GM19035 (cell line): ENCODE results near the gene MET.
"Not testable (repeated sequence)": the region's sequence is repeated elsewhere in the genome, so short reads cannot be mapped to it uniquely, and the experiment has no call there.

Source experiments
- ATAC-seq: cut with Tn5 transposase; IDR thresholded peaks from one replicate; pipeline ENCODE4 v1.9.1; 2021; ENCODE audit not compliant: unreplicated experiment

Gene MET

DNA sequence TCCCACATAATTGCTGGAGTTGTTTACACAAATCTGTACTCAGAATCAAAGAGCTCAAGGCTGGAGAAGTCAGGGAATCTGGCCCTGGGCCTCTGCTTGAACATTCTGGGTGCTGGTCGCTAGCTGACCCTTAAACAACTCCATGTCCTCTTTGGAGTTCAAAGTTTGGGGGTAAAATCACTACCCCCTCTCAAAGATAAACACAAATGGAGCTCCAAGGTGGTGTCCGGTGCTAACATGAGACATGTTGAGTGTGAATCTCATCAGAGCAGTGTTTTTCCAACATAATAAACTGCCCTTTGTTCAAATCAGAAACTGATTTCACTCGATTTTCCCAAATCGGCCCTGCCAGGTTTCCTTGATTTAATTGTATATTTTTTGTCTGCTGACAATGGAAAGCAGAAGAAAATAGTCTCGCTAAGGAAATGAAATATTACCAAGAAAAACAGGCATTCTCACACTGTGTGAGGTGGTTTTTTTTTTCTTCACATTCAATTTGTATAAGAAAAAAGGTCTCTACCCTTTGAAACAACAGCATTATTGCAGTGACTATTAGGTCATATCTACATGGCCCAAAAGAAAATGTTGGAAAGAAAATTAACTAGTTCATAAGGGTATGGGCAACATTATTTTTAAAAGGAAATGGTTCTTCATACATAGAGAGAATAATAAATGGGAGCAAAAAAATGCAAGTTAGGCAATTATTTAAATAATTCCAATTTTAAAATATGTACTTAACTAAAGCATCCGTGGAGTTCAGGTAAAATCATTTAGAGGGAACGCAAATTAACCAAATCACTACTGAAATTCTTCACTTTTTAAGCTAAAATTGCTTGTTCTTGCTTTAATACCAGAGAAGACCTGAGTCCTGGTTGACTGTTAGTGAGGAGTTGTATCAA, 134.3 kb downstream of the MET start:
- no peak for ATAC-seq

DNA sequence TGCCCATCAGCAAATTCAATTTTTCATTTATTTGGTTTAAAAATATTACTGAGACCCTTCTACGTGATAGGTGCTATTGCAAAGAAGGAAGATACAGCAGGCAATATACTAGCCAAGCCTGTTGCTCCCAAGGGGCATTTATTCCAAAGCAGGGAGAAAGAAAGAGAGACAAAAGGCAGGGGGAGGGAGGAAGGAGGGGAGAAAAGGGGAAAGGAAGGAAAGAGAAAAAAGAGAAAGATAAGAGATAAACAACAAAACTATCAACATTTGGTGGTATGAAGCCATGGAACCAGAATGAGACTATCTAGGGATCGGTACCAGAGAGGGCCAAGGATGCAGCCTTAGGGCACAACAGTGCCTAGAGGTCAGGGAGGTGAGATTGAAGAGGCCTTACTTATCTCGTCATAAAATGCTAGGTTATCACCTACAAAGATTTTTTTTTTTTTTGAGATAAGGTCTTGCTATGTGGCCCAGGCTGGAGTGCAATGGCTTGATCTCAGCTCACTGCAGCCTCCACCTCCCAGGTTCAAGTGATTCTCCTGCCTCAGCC, 135.1 kb downstream of the MET start:
- no peak for ATAC-seq

DNA sequence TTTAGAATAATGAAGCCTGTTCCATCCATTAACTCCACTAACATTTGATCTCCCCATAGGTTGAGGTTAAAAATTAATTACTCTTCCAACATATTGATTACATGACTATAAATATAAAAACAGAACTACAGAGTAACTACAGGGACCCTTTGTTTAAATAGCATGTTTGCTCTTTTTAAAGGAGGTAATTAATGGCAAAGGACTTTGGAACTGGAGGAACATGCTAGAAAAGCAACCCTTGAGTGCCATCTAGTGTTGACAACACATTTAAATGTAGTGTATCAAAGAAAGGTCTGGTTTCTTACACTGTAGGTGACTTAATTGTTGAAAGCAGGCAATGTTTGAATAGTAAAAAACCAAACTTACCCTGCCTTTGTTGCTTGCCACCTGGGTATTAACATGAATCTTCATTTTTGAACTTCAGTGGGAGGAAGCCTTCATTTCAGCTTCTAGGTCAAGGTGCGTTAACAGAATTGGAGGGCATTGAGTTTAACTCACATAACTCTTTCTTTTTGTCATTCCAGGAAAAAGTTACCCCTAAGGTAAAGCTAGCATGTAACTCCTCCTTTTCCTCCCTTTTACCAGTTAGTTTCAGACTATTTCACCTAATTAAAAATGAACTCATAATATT, 137.8 kb downstream of the MET start:
- ATAC-seq, result peak; percentile 84

DNA sequence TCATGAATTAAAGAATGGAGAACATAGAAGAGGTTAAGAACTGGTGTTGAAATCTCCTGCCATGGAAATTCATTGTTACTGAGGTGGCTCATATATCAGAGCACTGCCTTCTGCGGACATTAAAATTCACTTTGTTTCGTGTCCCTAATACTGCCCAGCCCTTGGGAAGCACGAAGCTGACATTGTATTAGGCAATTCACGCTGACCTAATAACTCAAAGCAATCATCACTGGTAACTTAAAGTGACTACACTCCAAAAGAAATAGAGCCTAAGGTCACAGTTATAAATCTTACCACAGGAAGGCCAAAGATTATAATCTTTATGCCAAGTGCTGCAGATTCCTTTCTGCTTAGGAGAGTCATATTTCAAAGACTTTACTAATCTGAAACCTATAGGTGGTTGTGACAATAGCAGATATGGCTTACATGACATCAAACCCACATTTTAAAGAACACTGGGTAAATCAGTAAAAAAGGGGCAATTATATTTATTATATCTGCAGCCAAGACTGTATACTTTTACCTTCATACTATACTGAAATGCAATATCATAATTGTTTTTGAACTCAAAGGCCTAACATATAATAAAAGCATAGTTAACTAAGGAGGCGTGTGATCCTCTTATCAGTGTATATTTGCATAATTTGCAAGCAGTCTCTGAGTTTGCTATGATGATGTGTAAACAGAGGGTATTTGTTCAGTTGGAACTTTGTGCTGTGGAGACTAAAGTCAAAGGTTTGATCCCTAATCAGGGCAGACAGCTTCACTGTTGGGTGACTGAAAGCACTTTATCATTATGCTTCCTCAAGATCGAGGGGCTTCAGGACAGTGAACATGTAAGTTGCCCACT, 138.5 kb downstream of the MET start:
- ATAC-seq, result no peak

DNA sequence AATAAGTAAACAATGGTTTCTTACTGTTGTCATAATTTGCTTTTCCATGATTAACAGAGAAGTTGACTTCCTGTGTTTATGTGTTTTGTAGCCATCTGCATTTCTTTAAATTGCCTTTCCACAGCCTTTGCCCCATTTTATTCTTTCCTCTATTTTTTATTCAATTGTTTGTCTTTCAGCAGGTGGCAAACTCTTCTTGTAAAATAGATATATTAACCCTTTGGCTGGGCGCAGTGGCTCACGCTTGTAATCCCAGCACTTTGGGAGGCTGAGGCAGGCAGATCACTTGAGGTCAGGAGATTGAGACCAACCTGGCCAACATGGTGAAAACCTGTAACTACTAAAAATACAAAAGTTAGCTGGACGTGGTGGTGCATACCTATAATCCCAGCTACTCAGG, 139.8 kb downstream of the MET start:
- ATAC-seq, result no peak

DNA sequence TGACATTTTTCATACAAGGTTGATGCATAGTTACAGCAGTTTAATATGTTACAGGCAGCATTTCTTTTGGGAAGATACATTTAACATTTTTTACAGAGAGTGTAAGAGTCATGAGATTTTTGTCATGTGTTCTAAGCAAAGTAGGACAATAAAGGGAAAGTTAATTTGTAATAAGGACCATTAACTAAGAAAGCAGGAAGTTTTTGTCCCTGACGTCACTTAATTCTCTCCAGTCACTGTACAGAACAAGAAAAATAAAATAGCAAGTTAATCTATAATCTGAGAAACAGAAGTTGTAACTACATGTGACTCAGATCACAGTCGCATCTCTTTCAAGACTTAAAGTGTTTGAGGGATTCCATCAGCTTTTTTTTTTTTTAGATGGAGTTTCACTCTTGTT, 140.9 kb downstream of the MET start:
- no peak for ATAC-seq

DNA sequence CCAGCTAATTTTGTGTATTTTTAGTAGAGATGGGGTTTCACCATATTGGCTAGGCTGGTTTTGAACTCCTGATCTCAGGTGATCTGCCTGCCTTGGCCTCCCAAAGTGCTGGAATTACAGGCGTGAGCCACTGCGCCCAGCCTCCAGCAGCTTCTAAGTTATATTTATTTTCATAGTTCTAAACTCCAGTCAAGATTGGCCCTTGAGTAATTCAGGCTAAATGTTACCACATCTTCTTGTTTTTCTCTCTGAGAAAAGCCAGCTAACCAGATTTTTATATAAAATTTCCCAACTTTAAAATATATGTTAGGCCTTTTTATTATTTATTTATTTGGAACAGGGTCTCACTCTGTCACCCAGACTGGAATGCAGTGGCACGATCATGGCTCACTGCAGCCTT, 141.4 kb downstream of the MET start:
- ATAC-seq, result not testable (repeated sequence)

DNA sequence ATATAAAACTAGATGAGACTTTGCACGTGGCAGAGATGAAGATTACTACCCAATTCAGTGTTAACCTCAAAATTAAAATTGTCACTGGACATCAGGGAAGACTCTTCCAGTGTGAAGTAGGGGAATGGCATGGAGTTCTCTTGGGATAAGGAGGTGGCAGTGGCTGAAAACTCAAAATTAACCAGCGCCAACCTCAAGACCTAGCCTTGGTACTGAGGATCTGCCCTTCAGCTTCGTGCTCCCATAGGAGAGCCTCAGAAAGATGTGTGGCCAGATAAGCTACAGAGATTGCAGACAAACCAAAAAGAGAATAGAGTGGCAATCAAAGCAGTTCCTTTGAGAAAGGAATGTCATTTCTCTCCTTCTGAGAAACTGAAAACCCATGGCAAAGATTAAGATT, 143.0 kb downstream of the MET start:
- no peak for ATAC-seq

DNA sequence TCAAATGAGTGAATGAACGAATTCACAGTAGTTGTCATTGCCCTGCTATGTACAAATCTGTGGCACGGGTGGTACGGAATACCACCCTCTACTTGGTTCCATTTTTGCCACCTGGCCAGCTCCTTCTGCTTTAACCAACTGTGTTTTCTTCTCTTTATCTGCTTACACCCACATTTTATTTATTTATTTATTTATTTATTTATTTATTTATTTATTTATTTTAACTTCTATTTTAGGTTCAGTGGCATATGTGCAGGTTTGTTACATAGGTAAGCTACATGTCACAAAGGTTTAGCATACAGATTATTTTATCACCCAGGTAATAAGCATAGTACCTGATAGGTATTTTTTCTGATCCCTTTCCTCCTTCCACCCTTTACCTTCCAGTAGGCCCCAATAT, 148.2 kb downstream of the MET start:
- no peak for ATAC-seq

DNA sequence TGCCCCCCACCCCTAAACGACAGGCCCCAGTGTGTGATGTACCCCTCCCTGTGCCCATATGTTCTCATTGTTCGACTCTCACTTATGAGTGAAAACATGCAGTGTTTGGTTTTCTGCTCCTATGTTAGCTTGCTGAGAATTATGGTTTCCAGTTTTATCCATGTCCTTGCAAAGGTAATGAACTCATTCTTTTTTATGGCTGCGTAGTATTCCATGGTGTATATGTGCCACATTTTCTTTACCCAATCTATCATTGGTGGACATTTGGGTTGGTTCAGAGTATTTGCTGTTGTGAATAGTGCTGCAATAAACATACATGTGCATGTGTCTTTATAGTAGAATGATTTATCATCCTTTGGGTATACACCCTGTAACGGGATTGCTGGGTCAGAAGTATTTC, 149.7 kb downstream of the MET start:
- ATAC-seq, result not testable (repeated sequence)

DNA sequence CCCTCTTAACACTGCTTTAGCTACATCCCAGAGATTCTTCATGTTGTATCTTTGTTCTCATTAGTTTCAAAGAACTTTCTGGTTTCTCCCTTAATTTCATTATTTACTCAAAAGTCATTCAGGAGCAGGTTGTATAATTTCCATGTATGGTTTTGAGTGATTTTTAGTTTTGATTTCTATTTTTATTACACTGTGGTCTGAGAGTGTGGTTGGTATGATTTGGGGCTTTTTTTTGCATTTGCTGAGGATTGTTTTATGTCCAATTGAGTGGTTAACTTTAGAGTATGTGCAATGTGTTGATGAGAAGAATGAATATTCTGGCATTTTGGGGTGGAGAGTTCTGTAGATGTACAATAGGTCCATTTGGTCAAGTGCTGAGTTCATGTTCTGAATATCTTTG, 152.5 kb downstream of the MET start:
- no peak for ATAC-seq

DNA sequence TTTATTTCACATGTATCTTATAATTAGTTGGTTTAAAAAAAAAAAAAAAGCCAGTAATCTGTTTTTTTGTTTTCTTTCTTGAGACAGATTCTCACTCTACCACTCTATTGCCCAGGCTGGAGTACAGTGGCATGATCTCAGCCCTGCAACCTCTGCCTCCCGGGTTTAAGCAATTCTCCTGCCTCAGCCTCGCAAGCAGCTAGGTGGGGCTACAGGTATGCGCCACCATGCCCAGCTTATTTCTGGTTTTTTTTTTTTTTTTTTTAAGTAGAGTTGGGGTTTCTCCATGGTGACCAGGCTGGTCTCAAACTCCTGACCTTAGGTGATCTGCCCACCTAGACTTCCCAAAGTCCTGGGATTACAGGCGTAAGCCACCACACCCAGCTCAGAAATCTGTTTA, 156.3 kb downstream of the MET start:
- no peak for ATAC-seq

DNA sequence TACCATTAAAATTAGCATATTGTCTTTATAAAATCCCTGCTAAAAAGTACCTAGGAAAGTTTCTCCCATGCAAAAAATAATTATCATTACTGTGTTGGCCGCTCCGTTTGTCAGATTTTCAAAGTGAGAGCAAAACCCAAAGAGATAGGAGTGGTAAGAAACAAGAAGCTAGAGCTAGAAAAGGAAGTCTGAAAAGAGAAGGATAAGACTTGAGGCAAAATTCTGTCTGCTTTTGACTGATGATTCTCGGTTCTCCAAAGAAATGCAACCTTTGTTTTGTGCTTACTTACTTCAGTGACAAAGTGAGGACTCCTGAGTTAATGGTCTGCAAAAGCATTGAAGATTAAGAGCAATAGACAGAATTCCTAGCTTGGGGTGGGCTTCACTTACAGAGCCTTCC, 157.0 kb downstream of the MET start:
- no peak for ATAC-seq

DNA sequence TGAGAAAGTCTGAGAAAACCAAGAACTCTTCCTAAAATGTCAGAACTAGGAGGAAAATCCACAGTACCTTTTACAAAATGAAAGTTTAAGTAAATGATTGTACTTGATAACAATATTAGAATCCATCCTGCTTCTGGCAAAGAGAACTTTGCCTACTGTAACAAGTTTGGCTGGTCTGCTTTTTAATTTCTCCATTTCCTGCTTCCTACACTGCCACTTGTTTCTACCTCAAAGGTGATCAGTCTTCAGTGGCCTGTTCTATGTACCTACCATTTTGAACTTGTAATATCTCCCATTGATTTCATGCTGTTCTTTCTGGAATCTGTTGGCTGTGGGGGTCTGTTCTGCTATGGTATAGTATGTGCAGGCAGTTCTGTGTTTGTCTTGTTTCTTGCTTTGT, 157.5 kb downstream of the MET start:
- no peak for ATAC-seq

DNA sequence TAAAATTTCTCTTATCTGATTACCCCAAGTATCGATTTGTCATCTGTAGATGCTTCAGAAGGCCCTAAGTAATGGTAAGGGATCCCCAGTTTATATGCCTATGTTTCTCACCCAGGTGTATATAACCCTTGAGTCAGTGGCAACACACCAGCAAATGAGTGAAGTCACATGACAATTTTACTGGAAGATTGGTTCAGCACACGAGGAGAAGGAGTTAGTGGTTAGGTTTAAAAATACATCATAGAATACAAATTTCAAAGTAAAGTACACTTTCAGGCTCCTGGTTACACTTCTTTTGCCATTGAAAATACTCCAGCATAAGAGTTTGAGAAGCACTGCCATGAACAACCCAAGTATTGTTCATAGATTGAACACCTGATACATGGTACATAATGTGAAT, 160.7 kb downstream of the MET start:
- no peak for ATAC-seq

DNA sequence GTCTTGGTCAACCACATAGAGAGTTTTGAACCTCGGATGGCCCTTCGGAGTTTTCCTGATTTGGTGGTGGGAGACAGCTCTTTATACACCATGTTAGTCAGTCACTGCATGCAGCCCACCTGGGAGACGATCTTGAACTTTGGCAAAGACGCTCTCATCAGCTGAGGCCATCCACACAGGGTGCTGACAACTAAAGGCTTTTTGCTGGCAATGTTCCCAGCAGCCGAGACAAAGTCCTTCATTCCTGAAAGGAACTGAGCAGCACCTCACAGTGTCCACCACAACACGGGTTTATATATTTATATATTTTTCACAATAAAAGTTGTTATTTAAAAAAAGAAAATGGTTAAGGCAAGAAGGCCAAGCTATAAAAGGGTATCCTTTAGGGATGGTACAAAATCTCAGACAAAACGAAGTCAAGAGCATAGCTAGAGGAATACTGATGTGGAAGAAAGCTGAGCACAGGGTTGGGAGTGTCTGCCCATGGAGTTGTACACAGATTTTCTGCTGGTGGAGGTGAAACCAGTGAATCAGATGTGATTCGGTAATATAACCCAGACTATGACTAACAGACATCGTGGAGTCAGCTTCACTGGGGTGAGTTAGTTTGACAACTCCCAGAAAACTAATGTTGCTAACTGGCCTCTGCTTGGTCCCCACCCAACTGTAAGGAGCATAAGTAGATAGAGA, 163.0 kb downstream of the MET start:
- ATAC-seq, result no peak

DNA sequence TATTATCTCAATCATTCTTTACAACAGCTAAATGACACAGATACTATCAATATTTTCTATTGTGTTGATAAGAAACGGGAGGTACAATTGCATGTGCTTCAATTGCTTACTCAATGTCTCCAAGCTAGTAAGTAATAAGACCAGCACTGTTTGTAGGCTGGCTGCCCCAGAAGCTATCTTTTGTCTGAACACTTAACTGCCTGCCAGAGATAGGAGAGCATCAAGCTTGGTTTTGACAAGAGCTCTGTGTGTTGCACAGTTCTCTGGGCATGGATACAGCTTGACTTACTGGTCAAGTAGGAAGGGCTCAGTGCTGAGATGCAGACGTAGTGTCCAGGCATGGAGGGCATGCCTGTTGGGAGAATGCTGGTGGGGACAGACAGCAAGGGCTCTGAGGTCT, 164.1 kb downstream of the MET start:
- no peak for ATAC-seq

DNA sequence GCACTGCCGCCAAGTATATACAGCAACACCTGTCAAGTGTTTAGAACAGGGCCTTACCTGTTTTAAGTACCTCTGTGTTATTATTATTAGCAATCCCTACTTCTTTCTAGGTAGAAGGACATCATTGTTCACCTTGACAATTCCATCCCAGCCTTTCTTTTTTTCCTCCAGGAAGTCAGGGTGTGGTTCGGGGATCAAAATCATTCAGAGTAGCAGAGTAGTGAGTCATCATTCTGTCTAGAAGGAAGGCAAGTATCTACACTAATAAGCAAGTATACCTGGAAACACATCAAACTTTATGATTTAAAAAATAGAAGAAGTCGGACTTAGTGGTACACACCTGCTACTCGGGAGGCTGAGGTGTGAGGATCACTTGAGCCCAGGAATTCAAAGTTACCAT, 164.9 kb downstream of the MET start:
- ATAC-seq, result no peak

DNA sequence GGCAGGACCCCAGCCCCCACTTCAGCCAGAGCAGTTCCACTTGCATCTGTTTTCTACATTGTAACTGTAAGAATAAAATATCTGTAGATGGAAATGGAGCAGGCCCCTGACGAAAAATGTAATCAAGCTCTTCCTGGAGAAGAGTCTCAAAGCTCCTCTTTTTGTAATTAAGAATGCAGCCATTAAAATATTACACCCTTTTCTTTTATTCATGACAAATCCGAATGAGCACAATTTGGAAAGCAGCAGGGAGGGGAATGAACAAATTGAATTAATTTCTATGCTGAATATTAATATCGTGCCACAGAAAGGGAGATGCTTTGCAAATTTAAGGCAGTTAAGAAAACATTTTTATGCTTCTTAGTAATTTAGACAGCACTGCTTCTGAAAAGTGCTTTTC, 165.6 kb downstream of the MET start:
- no peak for ATAC-seq

DNA sequence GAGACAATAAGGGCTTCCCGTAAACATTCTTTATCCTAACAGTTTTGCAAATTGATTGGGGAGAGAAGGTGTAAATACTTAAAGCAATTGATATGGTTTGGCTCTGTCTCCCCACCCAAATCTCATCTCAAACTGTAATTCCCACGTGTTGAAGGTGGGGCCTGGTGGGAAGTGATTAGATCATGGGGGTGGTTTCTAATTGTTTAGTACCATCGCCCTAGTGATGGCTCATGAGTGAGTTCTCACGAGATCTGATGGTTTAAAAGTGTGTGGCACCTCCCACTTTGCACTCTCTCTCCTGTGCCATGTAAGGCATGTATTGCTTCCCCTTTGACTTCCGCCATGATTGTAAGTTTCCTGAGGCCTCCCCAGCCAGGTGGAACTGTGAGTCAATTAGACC, 168.3 kb downstream of the MET start:
- ATAC-seq, result no peak

DNA sequence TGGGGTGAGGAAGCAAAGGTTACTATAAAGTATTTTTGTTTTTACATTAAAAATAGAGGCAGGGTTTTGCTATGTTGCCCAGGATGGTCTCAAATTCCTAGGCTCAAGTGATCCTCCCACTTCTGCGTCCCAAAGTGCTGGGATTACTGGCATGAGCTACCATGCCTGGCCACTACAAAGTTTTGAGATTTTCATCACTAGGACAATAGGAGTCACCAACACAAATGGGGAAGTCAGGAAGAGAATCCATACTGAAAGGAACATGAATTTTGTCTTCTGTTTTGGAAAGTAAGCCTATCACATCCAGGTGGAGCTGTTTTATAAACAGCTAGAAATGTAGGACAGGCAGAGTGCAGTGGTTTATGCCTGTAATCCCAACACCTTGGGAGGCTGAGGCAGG, 170.4 kb downstream of the MET start:
- ATAC-seq, result no peak
